ENCODE data around the gene MR1.

MR1 gene

DNA sequence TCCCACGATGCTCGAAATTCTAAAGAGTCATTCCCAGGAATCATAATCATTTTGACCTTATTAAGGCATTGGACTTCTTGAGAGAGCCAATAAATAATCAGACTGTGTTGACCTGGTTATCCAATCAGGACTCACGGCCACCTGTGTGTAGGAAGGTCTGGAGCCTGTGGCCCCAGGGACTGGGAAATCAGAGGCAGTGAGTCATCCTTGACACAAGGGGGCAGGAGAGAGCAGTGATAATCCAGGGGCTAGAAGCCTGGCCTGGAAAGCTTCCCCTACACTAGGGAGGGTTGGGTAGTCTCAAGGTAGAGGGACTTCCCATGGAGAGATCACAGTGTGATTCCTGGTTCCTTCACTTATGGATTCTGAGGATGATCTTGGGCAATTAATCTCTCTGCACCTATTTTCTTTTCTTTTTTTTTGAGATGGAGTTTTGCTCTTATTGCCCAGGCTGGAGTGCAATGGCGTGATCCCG is 4.7 kb downstream of the MR1 start:
- WGBS, 2 donors (ENCODE audit: extremely low coverage in 2 of 2, insufficient read length in 2 of 2, insufficient replicate concordance in 1 of 2) = no CpG with 5 or more reads among the region's 5 CpGs

DNA sequence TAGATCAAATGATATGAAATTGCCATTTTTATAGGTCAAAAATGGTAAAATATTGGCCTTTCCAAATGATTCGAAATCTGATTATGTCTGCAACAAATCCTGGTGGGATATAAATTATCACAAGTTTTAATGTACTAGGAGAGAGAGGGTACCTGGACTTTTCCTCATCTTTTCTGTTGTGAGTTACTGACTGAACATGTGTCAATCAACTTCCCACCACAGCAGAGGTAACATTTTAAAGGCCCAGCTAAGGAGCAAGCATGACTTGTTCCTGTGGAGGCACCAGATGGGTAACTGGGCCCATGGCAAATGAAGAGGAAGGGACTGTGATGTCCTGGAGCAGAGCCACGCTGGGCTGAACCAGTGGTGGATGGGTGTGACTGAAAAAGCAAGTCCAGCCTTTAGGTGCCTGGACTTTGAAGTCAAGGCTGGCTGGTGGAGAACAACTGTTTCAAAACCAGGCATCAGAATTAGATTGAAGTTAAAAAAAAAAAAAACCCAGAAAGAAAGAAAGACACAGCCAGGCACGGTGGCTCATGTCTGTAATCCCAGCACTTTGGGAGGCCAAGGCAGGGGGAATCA is 6.6 kb downstream of the MR1 start:
- no peaks in the 10 kb centered on the region for H3K27me3 ChIP-seq (ENCODE audit: control insufficient read depth in 3 of 3, insufficient read depth in 3 of 3, low read depth in 1 of 3, low read length in 3 of 3)
- no peak overlapping the region for H2AK5ac ChIP-seq (ENCODE audit: low read depth, low read length)
- no peak for DNase-seq (ENCODE audit: low spot score)
- H3K9me3 ChIP-seq (replicated peaks in 1 of 2; ENCODE audit: control insufficient read depth in 2 of 2, insufficient read depth in 1 of 2, low read depth in 1 of 2, low read length in 2 of 2) = no peaks in the 10 kb centered on the region
- no peak overlapping the region for H3K14ac ChIP-seq (ENCODE audit: low read length)
- H3K4me3 ChIP-seq (ENCODE audit: low read length in 2 of 2) = no peak overlapping the region
- H3K18ac ChIP-seq (ENCODE audit: low read length) = no peak overlapping the region
- H2BK5ac ChIP-seq (ENCODE audit: low read length) = no peak overlapping the region
- H3K4me2 ChIP-seq (ENCODE audit: insufficient read depth, low read length, poor library complexity, severe bottlenecking) = no peak overlapping the region
- H3K27ac ChIP-seq (replicated peaks; ENCODE audit: low read length) = no peak overlapping the region
- no peak overlapping the region for H4K8ac ChIP-seq (ENCODE audit: low read depth, low read length)
- no peaks in the 10 kb centered on the region for H3K4me1 ChIP-seq (ENCODE audit: control insufficient read depth in 2 of 2, insufficient read depth in 1 of 2, low read depth in 1 of 2, low read length in 2 of 2)
- H4K91ac ChIP-seq (ENCODE audit: low read depth, low read length, poor library complexity) = no peak overlapping the region
- no peak overlapping the region for H2BK12ac ChIP-seq (ENCODE audit: low read length)
- H3K79me1 ChIP-seq (ENCODE audit: low read depth, low read length) = no peaks in the 10 kb centered on the region
- H3K23ac ChIP-seq (ENCODE audit: low read depth, low read length, poor library complexity) = no peak overlapping the region
- no peaks in the 10 kb centered on the region for H3K36me3 ChIP-seq (replicated peaks in 1 of 2; ENCODE audit: control insufficient read depth in 2 of 2, insufficient read depth in 2 of 2, low read length in 2 of 2)
- H2BK15ac ChIP-seq (ENCODE audit: low read length) = no peak overlapping the region
- no peak overlapping the region for H2AFZ ChIP-seq (ENCODE audit: low read length)
- no peak overlapping the region for H3K4ac ChIP-seq (ENCODE audit: low read length)
- H3K9ac ChIP-seq (ENCODE audit: low read depth, low read length, poor library complexity) = no peak overlapping the region
- WGBS, 2 donors (ENCODE audit: extremely low coverage in 2 of 2, insufficient read length in 2 of 2, insufficient replicate concordance in 1 of 2) = no CpG with 5 or more reads among the region's 3 CpGs
- no peak overlapping the region for H2BK120ac ChIP-seq (ENCODE audit: low read depth, low read length)

More for the DNA sequence above, 4.7 kb downstream of the MR1 start:
- Histone ChIP-seq H3K14ac (ENCODE audit: low read length) (no peak overlapping the region), H3K9ac (ENCODE audit: low read depth, low read length, poor library complexity) (no peak overlapping the region), H2BK12ac (ENCODE audit: low read length) (no peak overlapping the region), H2BK15ac (ENCODE audit: low read length) (no peak overlapping the region), H4K91ac (ENCODE audit: low read depth, low read length, poor library complexity) (no peak overlapping the region), H2BK120ac (ENCODE audit: low read depth, low read length) (no peak overlapping the region), H3K36me3 (replicated peaks in 1 of 2; ENCODE audit: control insufficient read depth in 2 of 2, insufficient read depth in 2 of 2, low read length in 2 of 2) (no peaks in the 10 kb centered on the region), H3K4ac (ENCODE audit: low read length) (no peak overlapping the region), H3K18ac (ENCODE audit: low read length) (no peak overlapping the region), H3K4me3 (ENCODE audit: low read length in 2 of 2) (no peak overlapping the region), H2AFZ (ENCODE audit: low read length) (no peak overlapping the region), H3K27me3 (ENCODE audit: control insufficient read depth in 3 of 3, insufficient read depth in 3 of 3, low read depth in 1 of 3, low read length in 3 of 3) (no peaks in the 10 kb centered on the region), H3K23ac (ENCODE audit: low read depth, low read length, poor library complexity) (no peak overlapping the region), H3K4me1 (ENCODE audit: control insufficient read depth in 2 of 2, insufficient read depth in 1 of 2, low read depth in 1 of 2, low read length in 2 of 2) (no peaks in the 10 kb centered on the region), H2BK5ac (ENCODE audit: low read length) (no peak overlapping the region), H3K27ac (replicated peaks; ENCODE audit: low read length) (no peak overlapping the region), H4K8ac (ENCODE audit: low read depth, low read length) (no peak overlapping the region), H3K79me1 (ENCODE audit: low read depth, low read length) (no peaks in the 10 kb centered on the region), H2AK5ac (ENCODE audit: low read depth, low read length) (no peak overlapping the region), H3K4me2 (ENCODE audit: insufficient read depth, low read length, poor library complexity, severe bottlenecking) (no peak overlapping the region), H3K9me3 (replicated peaks in 1 of 2; ENCODE audit: control insufficient read depth in 2 of 2, insufficient read depth in 1 of 2, low read depth in 1 of 2, low read length in 2 of 2) (no peaks in the 10 kb centered on the region)
- peak; percentile 61 for DNase-seq (ENCODE audit: low spot score)

DNA sequence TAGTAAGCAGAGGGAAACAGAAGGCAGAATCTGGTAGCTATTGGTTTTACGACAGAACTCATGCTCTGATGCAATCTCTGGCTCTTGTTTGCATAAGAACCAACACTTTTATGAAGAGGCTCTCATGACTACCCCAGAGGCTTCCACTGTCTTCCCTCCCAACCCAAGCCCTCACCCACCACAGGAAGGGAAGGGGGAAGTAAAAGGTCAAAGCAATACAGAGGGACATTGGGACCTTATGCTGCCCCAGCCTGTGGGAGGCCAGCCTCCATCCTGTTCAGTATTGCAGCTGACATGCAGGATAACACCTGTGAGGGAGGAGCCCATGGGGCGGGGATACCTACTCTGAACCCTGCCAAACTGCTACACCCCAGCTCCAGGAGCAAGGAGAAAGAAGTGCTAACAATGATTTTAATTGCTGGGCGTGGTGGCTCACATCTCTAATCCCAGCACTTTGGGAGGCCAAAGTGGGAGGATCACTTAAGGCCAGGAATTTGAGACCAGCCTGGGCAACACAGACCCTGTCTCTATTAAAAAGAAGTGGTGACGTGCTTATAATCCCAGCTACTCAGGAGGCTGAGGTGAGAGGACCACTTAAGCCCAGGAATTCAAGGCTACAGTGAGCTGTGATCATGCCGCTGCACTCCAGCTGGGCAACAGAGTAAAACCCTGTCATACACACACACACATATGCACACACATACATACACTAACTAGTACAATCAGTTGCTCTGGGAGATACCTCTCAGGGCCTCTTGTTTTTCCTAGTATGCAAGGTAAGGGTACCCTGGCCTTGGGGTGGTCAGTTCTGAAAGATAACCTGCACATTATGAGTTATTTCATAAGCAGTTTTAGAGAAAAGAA is 9.5 kb downstream of the MR1 start:
- H2BK12ac ChIP-seq (ENCODE audit: low read length) = no peak overlapping the region
- no peak overlapping the region for H3K4me2 ChIP-seq (ENCODE audit: insufficient read depth, low read length, poor library complexity, severe bottlenecking)
- no peak overlapping the region for H4K91ac ChIP-seq (ENCODE audit: low read depth, low read length, poor library complexity)
- H3K27ac ChIP-seq (replicated peaks; ENCODE audit: low read length) = no peak overlapping the region
- no peak overlapping the region for H3K14ac ChIP-seq (ENCODE audit: low read length)
- H3K9ac ChIP-seq (ENCODE audit: low read depth, low read length, poor library complexity) = no peak overlapping the region
- H3K36me3 ChIP-seq (replicated peaks in 1 of 2; ENCODE audit: control insufficient read depth in 2 of 2, insufficient read depth in 2 of 2, low read length in 2 of 2) = no peaks in the 10 kb centered on the region
- DNase-seq (ENCODE audit: low spot score) = no peak
- H4K8ac ChIP-seq (ENCODE audit: low read depth, low read length) = no peak overlapping the region
- H2BK120ac ChIP-seq (ENCODE audit: low read depth, low read length) = no peak overlapping the region
- H3K4me3 ChIP-seq (ENCODE audit: low read length in 2 of 2) = no peak overlapping the region
- no peak overlapping the region for H2AK5ac ChIP-seq (ENCODE audit: low read depth, low read length)
- H3K23ac ChIP-seq (ENCODE audit: low read depth, low read length, poor library complexity) = no peak overlapping the region
- no CpG with 5 or more reads among the region's 5 CpGs for WGBS, 2 donors (ENCODE audit: extremely low coverage in 2 of 2, insufficient read length in 2 of 2, insufficient replicate concordance in 1 of 2)
- no peak overlapping the region for H2BK5ac ChIP-seq (ENCODE audit: low read length)
- H3K4ac ChIP-seq (ENCODE audit: low read length) = no peak overlapping the region
- no peak overlapping the region for H3K18ac ChIP-seq (ENCODE audit: low read length)
- H2AFZ ChIP-seq (ENCODE audit: low read length) = no peak overlapping the region
- H3K9me3 ChIP-seq (replicated peaks in 1 of 2; ENCODE audit: control insufficient read depth in 2 of 2, insufficient read depth in 1 of 2, low read depth in 1 of 2, low read length in 2 of 2) = no peaks in the 10 kb centered on the region
- H3K27me3 ChIP-seq (ENCODE audit: control insufficient read depth in 3 of 3, insufficient read depth in 3 of 3, low read depth in 1 of 3, low read length in 3 of 3) = no peaks in the 10 kb centered on the region
- no peaks in the 10 kb centered on the region for H3K4me1 ChIP-seq (ENCODE audit: control insufficient read depth in 2 of 2, insufficient read depth in 1 of 2, low read depth in 1 of 2, low read length in 2 of 2)
- peaks cover 2% of the 10 kb centered on the region for H3K79me1 ChIP-seq (ENCODE audit: low read depth, low read length)
- no peak overlapping the region for H2BK15ac ChIP-seq (ENCODE audit: low read length)

DNA sequence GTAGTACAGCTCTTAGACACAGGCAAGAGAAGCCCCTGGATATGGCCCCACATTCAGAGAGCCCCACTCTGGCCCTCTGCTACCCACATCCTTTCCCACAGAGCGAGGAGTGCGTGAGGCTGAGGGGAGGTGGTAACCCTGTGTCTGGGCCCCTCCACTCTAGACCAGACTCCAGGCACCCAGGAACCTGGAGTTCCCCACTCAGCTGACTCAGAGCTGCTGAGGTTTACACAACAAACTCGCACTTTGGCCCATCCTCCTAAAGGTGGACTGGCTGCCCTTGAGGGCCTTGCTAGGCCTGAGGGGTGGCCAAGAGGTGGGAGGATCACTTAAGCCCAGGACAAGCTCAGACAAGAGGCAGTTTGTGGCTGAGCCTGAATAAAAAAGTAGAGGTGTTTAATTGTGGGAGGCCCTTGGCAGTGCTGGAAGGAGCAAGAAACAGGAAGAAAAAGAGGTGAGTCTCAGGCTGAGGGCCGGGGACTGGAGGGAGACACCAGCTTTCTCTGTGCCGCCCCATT is 10.7 kb downstream of the MR1 start:
- H3K4me2 ChIP-seq (ENCODE audit: insufficient read depth, low read length, poor library complexity, severe bottlenecking) = no peak overlapping the region
- no peaks in the 10 kb centered on the region for H3K9me3 ChIP-seq (replicated peaks in 1 of 2; ENCODE audit: control insufficient read depth in 2 of 2, insufficient read depth in 1 of 2, low read depth in 1 of 2, low read length in 2 of 2)
- no peaks in the 10 kb centered on the region for H3K4me1 ChIP-seq (ENCODE audit: control insufficient read depth in 2 of 2, insufficient read depth in 1 of 2, low read depth in 1 of 2, low read length in 2 of 2)
- no peak overlapping the region for H3K9ac ChIP-seq (ENCODE audit: low read depth, low read length, poor library complexity)
- no peak overlapping the region for H4K91ac ChIP-seq (ENCODE audit: low read depth, low read length, poor library complexity)
- no peak overlapping the region for H4K8ac ChIP-seq (ENCODE audit: low read depth, low read length)
- H3K18ac ChIP-seq (ENCODE audit: low read length) = peak overlapping the region; percentile 70
- peak overlapping the region; percentile 97 for H2BK120ac ChIP-seq (ENCODE audit: low read depth, low read length)
- no peak overlapping the region for H3K14ac ChIP-seq (ENCODE audit: low read length)
- no CpG with 5 or more reads among the region's 5 CpGs for WGBS, 2 donors (ENCODE audit: extremely low coverage in 2 of 2, insufficient read length in 2 of 2, insufficient replicate concordance in 1 of 2)
- peak overlapping the region; percentile 12 for H2AFZ ChIP-seq (ENCODE audit: low read length)
- H3K79me1 ChIP-seq (ENCODE audit: low read depth, low read length) = peaks cover 2% of the 10 kb centered on the region
- no peak overlapping the region for H3K4me3 ChIP-seq (ENCODE audit: low read length in 2 of 2)
- peak overlapping the region; percentile 91 for H2BK15ac ChIP-seq (ENCODE audit: low read length)
- H3K27ac ChIP-seq (replicated peaks; ENCODE audit: low read length) = no peak overlapping the region
- DNase-seq (ENCODE audit: low spot score) = no peak
- H2AK5ac ChIP-seq (ENCODE audit: low read depth, low read length) = no peak overlapping the region
- no peak overlapping the region for H3K23ac ChIP-seq (ENCODE audit: low read depth, low read length, poor library complexity)
- no peaks in the 10 kb centered on the region for H3K27me3 ChIP-seq (ENCODE audit: control insufficient read depth in 3 of 3, insufficient read depth in 3 of 3, low read depth in 1 of 3, low read length in 3 of 3)
- H3K4ac ChIP-seq (ENCODE audit: low read length) = no peak overlapping the region
- H2BK5ac ChIP-seq (ENCODE audit: low read length) = no peak overlapping the region
- H3K36me3 ChIP-seq (replicated peaks in 1 of 2; ENCODE audit: control insufficient read depth in 2 of 2, insufficient read depth in 2 of 2, low read length in 2 of 2) = no peaks in the 10 kb centered on the region
- H2BK12ac ChIP-seq (ENCODE audit: low read length) = no peak overlapping the region
